NCI-H524 treated with DMSO at 0.1 percent for 48 hours (cell line): ENCODE results near the gene ACP6.
A peak's percentile ranks its signal among the peaks of the same experiment; 100 is the strongest.
"Not testable (repeated sequence)": the region's sequence is repeated elsewhere in the genome, so short reads cannot be mapped to it uniquely, and the experiment has no call there.

Experiments
- DNase-seq: peaks from one replicate; lab custom pipeline; 2025; lab: John Stamatoyannopoulos, UW

Gene ACP6

DNA sequence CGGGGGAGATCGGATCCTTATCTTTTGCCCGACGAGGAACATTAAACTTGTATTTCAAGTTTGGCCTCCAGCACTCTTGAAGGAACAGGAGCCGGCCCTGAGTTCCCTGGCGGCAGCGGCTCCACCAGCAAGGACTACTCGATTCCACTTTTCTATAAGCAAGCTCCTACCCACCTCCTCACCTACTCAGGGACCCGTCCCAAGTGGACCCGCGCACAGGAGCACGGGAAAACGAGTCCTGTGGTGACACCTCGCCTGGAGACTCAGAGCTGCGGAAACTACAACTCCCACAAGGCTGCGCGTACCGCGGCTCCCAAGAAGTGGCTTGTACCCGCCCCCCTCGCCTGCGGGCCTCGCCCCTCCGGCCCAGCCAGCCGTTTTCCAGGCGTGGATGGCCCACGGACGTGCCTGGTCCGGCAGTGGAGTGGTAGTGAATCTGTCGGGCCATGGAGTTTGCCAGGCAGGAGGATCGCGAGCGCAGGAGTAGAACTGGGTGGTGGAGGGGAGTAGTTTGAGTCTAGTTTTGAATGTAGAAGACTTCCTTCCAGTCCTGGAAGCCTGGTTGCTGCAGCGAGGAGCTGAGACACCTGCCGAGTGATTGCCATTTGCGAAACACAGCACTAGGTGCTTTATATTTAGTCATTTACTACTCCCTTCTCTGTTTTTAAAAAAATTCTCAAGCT lies at the start of gene ACP6:
Gene ACP6, minus strand, starts transcription at position 206 of the 683 bp plus-strand sequence. CDS start 476 bp downstream, outside the sequence.
- DNase-seq = peak; percentile 84

DNA sequence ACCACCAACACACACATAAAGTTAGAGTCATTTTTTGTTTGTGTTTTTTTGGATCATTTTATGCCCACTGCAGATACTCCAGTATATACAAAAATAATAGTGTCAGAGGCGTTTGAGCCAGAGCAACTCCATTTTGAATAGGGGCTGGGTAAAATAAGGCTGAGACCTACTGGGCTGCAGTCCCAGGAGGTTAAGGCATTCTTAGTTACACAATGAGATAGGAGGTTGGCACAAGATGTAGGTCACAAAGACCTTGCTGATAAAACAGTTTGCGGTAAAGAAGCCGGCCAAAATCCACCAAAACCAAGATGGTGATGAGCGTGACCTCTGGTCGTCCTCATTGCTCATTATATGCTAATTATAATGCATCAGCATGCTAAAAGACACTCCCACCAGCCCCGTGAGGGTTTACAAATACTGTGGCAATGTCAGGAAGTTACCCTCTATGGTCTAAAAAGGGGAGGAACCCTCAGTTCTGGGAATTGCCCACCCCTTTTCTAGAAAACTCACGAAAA lies 49.4 kb upstream of the ACP6 start:
- no peak for DNase-seq

DNA sequence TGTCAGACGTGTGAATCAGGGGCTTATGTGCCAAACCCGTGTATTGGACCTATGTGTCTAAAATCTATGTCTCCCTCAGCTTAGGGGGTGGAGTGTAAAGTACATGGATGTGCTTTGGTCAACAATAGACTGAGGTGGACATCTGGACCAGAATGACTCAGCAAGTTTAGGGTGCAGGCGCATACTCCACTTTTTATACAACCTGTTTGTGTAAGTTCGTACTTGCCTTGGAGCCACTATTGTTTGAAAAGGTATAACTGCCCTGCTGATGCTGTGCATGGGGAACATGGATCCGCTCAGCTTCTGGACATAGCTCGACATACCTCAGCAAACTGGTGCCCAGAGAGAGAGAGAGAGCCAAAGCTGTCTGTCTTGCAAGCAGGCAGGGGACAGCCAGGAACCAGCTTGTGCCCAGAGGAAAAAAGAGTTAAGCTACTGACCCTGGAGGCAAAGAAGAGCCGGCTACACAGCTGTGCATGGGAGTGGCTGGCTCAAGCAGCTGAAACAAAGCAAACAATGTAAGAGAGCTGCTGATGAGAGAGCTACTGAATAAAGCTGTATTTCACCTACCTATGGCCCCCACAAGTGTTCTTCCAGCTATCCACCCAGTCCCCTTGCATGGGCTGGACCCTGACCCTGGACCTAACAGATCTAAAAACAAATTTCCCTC lies 48.8 kb upstream of the ACP6 start:
- no peak for DNase-seq

DNA sequence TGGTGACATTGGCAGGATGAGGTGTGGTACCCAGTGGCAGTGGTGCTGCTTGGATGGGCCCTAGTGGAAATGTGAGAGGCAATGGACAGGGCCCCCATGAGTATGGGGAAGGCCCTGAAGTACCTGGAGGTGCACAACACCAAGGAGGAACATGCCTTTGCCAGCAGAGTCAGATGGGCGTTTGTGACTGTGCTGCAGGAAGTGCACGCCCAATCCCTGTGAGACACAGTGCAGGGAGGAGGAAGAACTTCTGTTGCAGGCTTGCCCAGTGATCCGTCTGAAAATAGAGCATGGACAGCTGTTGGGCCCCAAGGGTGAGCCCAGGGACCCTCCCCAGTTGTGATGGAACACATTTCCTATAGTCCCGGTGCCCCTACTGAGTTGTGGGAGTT lies 47.4 kb upstream of the ACP6 start:
- no peak for DNase-seq

DNA sequence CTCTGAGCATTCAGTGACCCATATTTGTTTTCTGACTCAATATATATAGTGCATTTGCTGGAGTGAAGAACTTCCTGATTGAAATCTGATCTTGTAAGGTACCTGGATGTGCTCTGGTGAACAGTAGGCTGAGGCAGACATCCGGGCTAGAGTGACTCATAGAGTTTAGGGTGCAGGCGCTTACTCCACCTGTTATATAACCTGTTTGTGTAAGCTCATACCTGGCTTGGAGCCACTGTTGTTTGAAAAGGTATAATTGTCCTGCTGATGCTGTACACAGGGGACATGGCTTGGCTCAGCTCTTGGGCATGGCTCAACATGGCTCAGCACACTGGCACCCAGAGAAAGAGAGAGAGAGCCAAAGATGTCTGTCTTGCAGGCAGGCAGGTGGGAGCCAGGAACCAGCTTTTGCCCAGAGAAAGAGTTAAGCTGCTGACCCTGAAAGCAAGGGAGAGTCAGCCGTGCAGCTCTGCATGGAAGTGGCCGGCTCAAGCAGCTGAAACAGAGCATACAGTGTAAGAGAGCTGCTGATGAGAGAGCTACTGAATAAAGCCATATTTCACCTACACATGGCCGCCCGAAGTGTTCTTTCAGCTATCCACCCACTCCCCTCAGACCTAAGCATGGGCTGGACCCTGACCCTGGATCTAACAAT lies 46.9 kb upstream of the ACP6 start:
- DNase-seq = no peak

DNA sequence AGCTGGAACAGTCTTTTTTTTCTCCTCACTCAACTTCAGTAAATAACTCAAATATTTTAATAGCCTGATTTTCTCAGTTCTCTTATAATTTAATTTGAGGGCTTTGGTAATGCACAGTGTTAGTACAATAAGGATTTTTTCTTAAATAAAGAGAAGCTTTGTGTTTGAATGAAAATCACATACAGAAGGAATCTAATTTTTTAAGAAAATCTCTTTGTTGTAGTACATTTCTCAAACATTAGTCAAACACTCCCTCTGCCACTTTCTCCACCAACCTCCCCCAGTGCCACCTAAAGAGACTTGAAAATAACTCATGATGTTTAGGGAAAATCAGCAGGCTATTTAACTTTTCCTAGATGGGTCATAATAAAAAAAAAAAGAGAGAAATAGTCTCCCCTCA lies 42.3 kb upstream of the ACP6 start:
- no peak for DNase-seq

DNA sequence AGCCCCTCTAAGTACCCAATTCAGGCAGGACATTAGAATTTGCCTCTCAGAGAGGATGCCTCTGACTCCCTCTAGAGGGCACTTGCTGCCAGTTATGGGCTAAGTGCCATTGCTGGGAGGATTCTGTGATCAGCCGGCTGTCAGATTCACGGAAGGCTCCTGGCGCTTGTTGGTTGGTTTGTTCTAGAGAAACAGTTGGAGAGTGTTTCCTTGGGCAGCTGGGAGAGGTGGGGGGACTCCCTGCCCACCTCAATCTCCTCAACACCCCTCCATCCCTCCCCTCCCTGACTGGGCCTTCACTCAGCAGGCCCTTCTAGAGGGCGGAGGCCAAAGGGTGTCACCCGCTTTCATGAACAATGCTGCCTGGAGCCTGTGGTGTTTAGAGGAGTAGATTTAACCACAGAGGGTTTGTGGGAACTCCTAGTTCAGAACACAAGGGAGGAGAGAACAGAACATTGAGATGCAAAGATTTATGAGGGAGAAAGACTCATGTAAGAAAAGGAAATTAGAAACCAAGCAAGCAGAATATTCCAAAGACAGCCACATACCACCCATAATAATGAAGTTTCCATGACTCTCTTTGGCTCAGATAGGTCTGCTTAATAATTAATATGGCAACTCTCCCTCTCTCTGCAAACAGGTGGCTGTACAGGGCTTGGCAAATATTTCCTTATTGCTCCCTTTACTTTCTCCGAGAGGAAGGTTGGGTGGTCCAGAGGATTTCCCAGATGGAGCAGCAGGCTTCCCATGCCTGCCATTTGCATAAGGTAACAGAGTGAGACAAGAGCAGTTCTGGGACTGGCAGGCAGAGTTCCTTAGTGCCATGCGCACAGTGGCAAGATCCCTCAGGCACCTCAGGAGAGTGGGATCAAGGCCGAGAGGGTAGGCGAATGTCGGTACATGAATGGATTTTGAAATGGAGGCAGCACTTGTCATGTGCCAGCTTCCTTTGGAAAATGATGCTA lies 30.0 kb upstream of the ACP6 start:
- DNase-seq = peak; percentile 17

DNA sequence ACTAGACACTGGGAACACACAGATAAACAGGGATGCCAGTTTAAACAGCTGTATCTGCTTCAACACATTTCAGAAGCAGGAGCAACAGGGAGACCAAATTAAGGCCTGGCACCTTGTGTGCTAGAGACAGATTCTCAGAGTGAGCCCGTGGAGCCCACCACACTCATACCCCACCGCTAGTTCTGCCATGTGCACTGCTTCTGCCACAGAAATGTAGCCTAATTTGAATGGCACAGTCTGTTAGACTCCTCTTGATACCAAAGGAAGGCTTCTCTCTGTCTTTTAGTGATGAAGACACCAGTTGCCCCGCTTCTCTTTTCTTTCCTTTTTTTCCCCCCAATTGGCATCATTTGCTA lies 29.3 kb upstream of the ACP6 start:
- DNase-seq = no peak

DNA sequence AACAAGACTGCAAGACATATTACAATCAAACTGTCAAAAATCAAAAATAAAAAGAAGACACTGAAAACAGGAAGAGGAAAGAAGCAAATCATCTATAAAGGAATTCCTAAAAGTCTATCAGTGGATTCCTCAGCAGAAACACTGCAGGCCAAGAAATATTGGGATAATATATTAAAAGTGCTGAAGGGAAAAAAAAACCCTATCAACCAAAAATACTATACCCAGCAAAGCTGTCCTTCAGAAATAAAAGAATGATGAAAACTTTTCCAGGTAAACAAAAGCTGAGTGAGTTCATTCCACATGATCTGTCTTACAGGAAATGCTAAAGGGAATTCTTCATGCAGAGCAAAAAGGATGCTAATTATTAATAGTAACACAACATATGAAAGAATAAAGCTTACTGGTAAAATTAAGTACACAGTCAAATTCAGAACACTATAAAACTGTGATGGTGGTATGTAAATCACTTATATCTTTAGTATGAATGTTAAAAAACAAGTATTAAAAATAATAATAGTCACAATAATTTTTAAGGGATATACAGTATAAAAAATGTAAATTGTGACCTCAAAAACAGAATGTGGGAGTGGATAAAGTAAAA lies 12.9 kb upstream of the ACP6 start:
- DNase-seq = no peak

DNA sequence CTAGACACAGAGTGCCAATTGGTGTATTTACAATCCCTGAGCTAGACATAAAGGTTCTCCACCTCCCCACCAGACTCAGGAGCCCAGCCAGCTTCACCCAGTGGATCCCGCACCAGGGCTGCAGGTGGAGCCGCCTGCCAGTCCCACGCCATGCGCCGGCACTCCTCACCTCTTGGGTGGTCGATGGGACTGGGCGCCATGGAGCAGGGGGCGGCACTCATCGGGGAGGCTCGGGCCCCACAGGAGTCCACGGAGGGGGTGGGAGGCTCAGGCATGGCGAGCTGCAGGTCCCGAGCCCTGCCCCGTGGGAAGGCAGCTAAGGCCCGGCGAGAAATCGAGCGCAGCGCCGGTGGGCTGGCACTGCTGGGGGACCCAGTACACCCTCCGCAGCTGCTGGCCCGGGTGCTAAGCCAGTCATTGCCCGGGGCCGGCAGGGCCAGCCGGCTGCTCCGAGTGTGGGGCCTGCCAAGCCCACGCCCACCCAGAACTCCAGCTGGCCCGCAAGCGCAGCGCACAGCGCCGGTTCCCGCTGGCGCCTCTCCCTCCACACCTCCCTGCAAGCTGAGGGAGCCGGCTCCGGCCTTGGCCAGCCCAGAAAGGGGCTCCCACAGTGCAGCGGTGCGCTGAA lies 10.4 kb upstream of the ACP6 start:
- DNase-seq = not testable (repeated sequence)

DNA sequence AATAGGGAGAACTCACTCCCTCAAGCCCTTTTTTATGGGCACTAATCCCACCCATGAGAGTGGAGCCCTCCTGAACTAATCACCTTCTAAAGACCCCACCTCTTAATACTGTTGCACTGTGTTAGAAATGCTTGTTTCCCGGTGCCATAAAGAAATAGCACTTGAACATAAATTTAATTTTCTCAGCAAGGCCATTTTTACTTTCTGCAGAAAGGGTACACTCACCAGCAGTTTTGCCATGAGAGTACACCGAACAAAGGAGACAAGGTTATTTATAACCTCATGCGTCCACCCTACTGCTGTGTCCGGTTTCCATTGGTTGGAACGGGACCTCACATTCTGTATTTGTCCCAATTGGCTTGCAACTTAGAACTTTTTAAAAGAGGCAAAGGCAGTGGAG lies 7.4 kb upstream of the ACP6 start:
- DNase-seq = not testable (repeated sequence)

DNA sequence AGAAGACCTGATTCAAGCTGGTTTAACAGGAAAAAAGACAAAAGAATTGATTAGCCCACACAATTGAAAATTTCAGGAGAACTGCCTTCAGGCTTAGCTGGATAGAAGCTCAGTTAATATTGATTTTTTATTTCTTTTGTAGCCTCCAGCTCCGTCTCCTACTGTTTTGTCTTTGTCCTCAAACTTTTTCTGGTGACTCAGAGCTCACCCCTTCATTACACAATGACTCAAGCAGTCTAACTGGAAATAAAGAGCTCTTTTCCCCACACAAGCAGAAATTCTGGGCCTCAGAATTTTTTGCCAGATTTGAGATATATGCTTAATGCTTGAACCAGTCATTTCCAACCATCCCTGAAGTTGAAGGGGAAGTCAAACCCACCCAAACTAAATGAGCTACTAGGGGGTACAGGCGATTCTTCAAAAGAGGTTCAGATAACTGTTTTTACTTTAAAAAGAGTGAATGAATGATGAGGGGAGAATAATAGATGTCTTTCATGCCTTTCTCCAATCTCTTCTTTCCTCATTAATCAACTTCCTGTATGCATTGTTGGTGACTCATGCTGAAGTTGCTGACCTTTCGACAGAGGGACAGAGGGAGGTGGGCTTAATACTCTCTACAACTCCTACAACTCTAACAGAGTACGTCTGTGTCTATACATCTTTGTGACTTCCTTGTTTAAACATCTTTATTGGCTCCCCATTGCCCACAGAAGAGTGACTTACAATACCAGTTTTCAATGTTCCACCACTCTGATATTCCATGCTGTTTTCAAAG lies 6.2 kb upstream of the ACP6 start:
- no peak for DNase-seq

DNA sequence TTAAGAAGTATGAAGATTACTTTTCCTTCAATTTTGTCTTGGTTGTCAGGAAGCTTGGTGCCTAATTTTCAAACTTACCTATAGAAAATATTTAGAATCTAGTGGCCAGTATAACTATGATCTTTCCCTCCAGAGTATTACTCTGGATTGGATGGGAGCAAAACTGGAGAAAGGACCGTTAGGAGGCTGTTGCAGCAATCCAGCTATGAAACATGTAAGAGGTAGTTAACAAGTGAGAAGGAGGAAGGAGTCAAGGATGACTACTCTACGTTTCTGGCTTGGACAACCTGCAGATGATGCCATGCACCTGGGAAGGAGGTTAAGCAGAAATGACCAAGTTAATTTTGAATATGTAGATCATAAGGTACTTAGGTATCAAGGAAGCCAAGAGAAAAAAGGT lies 3.5 kb upstream of the ACP6 start:
- DNase-seq = no peak

DNA sequence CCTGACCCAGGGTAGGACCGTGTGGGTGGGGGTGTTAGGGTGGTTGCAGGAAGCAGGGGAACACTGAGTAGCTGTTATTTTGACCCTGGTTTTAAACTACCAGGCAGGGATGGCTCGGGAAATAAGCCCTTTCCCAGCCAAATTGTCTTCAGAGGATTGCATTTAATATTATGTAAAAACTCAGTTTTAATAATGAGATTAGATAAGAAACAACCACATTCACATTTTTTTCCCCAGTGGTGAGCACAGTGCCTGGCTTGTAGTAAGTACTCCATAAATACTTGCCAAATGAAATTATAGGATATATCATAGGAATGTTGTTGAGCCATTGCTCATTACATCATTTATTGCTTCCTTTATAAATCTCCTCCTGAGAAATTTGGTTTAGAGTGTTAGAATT lies 3.1 kb upstream of the ACP6 start:
- no peak for DNase-seq

DNA sequence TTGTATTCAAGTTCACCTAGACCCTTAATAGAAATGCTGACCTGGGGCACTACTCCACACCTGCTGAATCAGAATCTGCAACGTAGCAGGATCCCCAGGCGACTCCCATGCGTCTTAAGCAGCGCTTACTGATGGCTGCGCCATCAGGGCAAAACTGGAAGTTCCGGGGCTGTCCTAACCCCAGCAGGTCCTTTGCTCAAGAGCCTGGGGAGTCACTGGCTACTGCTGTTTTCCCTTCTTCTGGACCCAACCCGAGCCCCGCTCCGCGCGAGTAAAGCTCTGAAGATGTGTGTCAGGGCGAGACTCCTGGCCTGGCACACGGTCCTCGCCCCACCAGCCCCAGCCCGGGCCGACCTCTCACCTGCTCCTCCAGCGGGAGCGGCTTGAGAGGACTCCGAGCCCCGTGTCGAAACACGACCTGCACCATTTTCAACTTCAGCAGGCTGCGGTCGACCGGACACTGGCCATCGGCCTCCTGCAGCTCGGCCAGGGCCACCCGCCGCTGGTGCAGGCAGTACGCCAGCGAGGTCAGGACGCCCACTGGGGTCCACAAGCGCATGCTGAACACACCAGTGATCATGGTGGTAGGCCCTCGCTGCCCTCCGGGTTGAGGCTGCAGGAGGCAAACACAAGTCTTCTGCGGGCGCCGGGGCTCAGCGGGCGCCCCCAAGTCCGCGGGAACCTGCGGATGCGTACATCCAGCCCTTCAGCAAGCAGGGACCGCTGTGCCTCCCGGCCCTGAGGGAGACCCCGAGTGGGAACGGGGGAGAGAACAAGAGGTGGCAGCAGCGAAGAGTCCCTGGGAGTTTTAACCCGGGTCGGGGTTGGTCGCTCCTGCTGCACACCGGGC lies 630 bp downstream of the ACP6 start:
- DNase-seq = peak; percentile 37

DNA sequence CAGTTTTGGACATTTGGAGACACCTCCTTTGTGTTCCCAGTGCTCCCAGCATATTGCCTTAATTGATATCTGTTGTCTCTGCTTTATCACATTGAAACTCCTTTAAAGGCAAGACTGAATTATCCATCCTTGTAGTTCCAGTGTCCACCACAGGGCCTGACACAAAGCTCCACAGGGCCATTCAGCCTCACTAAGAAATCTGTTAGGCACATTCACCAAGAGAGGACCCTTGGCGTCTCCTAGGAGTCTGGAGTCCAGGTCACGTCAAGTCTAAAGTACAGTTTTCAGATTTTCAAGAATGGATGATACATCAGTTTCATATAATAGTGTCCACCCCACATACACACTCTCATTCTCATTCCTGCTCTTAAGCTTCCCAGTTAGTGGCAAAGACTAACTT lies 4.8 kb downstream of the ACP6 start:
- no peak for DNase-seq

DNA sequence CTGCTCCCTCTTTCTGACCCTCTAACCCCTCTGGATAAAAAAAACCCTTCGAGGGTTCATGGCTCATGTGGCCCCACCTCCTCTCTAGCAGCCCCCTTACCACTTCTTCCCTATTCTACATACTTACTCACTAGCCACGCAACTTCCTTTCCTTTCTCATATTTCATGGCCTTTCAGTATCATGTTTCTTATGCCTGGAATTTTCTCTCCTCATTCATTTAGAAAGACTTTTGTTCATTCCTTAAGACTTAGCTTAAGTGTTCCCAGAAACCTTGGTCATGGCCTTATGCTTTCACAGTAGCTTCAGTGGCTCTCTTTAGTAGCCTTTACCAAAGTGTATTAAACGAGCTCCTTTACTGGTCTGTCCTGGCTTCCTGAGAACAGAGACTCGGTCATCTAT lies 6.1 kb downstream of the ACP6 start:
- no peak for DNase-seq

DNA sequence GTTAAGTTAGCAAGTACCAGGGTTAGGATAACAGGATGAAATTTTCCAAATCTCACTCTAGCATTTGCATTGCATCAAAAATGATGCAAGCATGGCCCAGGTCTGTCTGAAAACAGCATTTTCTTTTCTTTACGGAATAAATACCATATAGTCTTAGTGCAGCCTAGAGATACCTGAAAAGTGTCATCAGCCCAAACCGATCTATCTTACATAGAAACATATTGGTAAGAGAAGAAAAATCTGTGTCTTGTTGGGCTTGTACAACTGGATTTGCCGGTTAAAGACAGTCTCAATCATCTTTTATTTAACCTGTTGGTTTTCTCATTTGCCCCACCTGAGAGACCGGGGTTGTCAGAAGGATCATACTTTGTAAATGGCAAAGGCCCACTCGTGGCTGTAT lies 15.8 kb downstream of the ACP6 start:
- no peak for DNase-seq

DNA sequence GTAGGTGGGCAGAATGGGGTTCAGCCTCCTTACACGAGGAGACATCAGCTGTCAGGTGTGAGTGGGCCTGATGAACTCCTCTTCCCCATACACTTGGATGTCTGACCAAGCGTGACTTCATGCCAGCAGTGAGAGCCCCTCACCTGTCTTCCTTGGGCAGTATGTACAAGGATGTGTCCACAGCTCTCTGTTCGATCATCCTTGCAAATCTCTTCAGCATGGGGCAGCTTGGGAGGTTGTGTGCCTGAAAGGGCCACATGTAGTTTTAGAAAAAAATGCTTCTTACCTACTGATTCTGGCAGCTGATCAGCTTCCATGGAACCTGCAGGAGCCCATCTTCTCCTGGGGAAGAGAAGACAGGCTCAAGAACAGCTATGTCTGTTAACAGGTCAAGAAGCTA lies 18.0 kb downstream of the ACP6 start:
- no peak for DNase-seq

DNA sequence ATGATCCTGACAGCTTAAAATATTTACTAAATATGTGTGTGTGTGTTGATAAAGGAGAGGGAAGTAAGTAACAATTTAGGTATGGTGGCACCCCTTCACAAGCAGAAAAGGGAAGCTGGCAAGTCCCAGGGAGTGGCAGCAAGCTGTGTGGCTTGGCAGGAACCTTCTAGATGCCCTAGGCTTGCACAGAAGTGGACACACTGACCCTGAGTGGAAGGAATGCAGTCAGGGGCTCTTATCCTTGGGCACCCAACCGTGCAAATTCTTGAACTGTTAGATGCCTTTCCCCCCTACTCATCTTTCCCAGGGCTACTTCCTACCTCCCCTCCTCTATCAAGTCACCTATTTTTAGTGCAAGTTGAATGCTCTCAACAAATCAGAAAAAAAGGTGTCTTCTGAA lies 18.9 kb downstream of the ACP6 start:
- no peak for DNase-seq
